OCI-LY7 (cell line): ENCODE data around the gene ADCY5. TPM values are rescaled to one million over a fixed set of nuclear protein-coding genes. Genes with fewer than 3 reads are reported as not detected.

Source experiments
- BruUV-seq: library from RNA; stranded (reverse); fragments of 400-500 nt; replicated peaks from 2 replicates; lab custom pipeline; 2021; lab: Mats Ljungman, UMichigan
- CTCF ChIA-PET: fragments of 300-600 bp; sonication (Branson Sonifier 250); formaldehyde crosslinking; loops from one replicate; lab custom pipeline; 2022; ENCODE audit warnings: antibody characterized with exemption; ENCODE audit not compliant: unreplicated experiment; lab: Charles Lee
- POLR2A ChIA-PET: fragments of 300-600 bp; sonication (Branson Sonifier 250); formaldehyde crosslinking; loops from one replicate; lab custom pipeline; 2022; ENCODE audit warnings: antibody characterized with exemption; lab: Charles Lee
- DNase-seq: peaks from one replicate; pipeline ENCODE4 v3.0.0-alpha.2; 2015; ENCODE audit warnings: low spot score
- H2AFZ ChIP-seq: fragments of 200-600 bp; sonication (generic), shearing (Covaris generic); 2 replicates; pipeline ENCODE4 v1.6.1; 2014; ENCODE audit warnings: mild to moderate bottlenecking, antibody characterized with exemption, low read length, moderate library complexity
- H3K27ac ChIP-seq: fragments of 200-600 bp; sonication (generic); 2 replicates; pipeline ENCODE4 v1.5.1; 2014; ENCODE audit warnings: mixed run types, low read depth, mild to moderate bottlenecking, moderate library complexity, low read length, inconsistent platforms; ENCODE audit not compliant: poor library complexity, severe bottlenecking
- H3K36me3 ChIP-seq: fragments of 200-600 bp; sonication (generic); 2 replicates; pipeline ENCODE4 v1.6.1; 2014; ENCODE audit warnings: mild to moderate bottlenecking, antibody characterized with exemption, low read length, moderate library complexity, mixed read lengths; ENCODE audit not compliant: insufficient read depth
- H3K4me1 ChIP-seq: fragments of 200-600 bp; sonication (generic); 2 replicates; pipeline ENCODE4 v1.5.1; 2014; ENCODE audit warnings: mild to moderate bottlenecking, low read length; ENCODE audit not compliant: insufficient read depth, poor library complexity, severe bottlenecking
- H3K4me2 ChIP-seq: fragments of 200-600 bp; sonication (generic); 2 replicates; pipeline ENCODE4 v1.6.1; 2014; ENCODE audit warnings: mild to moderate bottlenecking, low read length
- H3K4me3 ChIP-seq: fragments of 200-600 bp; sonication (generic); 2 replicates; pipeline ENCODE4 v1.5.1; 2014; ENCODE audit warnings: mild to moderate bottlenecking, low read depth, low read length; ENCODE audit not compliant: poor library complexity, severe bottlenecking
- H3K79me2 ChIP-seq: fragments of 200-600 bp; sonication (generic); 2 replicates; pipeline ENCODE4 v1.6.1; 2016; ENCODE audit warnings: low read depth, mild to moderate bottlenecking, low read length, moderate library complexity, mixed read lengths; ENCODE audit not compliant: insufficient read depth
- H3K9me2 ChIP-seq: fragments of 200-600 bp; sonication (generic); 2 replicates; pipeline ENCODE4 v1.6.1; 2016; ENCODE audit warnings: mild to moderate bottlenecking, low read length, mixed read lengths; ENCODE audit not compliant: insufficient read depth
- H3K9me3 ChIP-seq: fragments of 200-600 bp; sonication (generic); 2 replicates; pipeline ENCODE4 v1.6.1; 2014; ENCODE audit warnings: mild to moderate bottlenecking, mixed run types, low read length, mixed read lengths
- H4K20me1 ChIP-seq: fragments of 200-600 bp; sonication (generic); 2 replicates; pipeline ENCODE4 v1.6.1; 2014; ENCODE audit warnings: mild to moderate bottlenecking, antibody characterized with exemption, low read length, moderate library complexity, mixed read lengths; ENCODE audit not compliant: insufficient read depth
- EZH2phosphoT487 ChIP-seq: fragments of 200-600 bp; sonication (generic); IDR thresholded peaks from 2 replicates; pipeline ENCODE4 v1.6.1; 2018; ENCODE audit warnings: low read depth, borderline replicate concordance, mild to moderate bottlenecking, mixed run types, antibody characterized with exemption, low read length, moderate library complexity, mixed read lengths
- intact Hi-C: fragments of 100-400 bp; cut with micrococcal nuclease; formaldehyde crosslinking; loops from one replicate; pipeline ENCODE4 v1.10.0; 2022; ENCODE audit not compliant: unreplicated experiment
- total RNA-seq, 2 experiments: library from RNA; depleted of rRNA in 1 of 2; stranded (reverse); fragments of >200 nt in 1 of 2; shearing (Covaris generic) in 1 of 2; gene quantifications; 2 replicates each; pipeline ENCODE4 v1.2.3, GENCODE V29; 2014 to 2022
- TF ChIP-seq, protein P1 (sequence below): fragments of 200-600 bp; sonication (generic); conservative IDR thresholded peaks from 2 replicates; pipeline ENCODE4 v1.5.1; 2014; ENCODE audit warnings: mild to moderate bottlenecking, antibody characterized with exemption, low read length, moderate library complexity, mixed read lengths

Gene ADCY5
- total RNA-seq, 2 experiments from 2014 or later = 0.03 to 0.63 TPM

DNA sequence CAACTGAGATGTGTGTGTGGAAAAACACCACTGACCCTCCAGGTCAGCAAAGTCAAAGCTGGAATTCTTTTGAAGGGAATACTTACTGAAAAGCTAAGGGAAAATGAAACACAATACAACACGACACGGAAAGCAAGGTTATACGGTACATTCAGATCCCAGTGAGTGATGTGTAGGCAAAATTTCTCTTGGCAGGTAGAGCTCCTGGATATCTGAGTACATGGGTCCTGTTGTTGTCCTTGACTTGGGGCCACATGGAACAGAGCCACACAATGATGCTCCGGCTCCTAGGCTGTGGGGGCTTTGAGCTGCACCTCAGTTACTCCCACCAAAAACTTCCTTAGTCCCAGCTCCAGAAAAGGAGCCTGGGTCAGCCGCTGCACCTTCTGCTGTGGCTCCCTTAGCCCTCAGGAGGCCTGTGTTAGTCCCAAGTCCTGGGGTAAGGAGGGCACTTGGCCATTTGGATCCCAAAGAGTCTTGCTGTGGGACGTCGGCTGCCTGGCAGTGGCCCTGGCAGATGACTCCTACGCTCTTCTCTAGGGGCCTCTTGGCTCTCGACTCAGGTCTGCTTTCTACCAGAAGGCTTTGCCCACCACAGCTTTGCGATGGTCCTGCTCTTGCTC is 95.6 kb downstream of the ADCY5 start:
- H3K36me3 ChIP-seq = no peaks in the 10 kb centered on the region
- H3K27ac ChIP-seq = no peak overlapping the region
- CTCF ChIA-PET = no interaction called here
- H3K9me2 ChIP-seq = no peaks in the 10 kb centered on the region
- DNase-seq = no peak
- no peak overlapping the region for H3K4me3 ChIP-seq
- no peak overlapping the region for H3K4me2 ChIP-seq
- BruUV-seq = no TSS peak
- H3K79me2 ChIP-seq = no peaks in the 10 kb centered on the region
- intact Hi-C loops = no loop called here
- POLR2A ChIA-PET = no interaction called here
- no peaks in the 10 kb centered on the region for H4K20me1 ChIP-seq
- no peak overlapping the region for H2AFZ ChIP-seq
- no peaks in the 10 kb centered on the region for H3K4me1 ChIP-seq
- no peaks in the 10 kb centered on the region for H3K9me3 ChIP-seq
- TF ChIP-seq EZH2phosphoT487 = no peak
- TF ChIP-seq, protein P1, sequence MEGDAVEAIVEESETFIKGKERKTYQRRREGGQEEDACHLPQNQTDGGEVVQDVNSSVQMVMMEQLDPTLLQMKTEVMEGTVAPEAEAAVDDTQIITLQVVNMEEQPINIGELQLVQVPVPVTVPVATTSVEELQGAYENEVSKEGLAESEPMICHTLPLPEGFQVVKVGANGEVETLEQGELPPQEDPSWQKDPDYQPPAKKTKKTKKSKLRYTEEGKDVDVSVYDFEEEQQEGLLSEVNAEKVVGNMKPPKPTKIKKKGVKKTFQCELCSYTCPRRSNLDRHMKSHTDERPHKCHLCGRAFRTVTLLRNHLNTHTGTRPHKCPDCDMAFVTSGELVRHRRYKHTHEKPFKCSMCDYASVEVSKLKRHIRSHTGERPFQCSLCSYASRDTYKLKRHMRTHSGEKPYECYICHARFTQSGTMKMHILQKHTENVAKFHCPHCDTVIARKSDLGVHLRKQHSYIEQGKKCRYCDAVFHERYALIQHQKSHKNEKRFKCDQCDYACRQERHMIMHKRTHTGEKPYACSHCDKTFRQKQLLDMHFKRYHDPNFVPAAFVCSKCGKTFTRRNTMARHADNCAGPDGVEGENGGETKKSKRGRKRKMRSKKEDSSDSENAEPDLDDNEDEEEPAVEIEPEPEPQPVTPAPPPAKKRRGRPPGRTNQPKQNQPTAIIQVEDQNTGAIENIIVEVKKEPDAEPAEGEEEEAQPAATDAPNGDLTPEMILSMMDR = no peak

DNA sequence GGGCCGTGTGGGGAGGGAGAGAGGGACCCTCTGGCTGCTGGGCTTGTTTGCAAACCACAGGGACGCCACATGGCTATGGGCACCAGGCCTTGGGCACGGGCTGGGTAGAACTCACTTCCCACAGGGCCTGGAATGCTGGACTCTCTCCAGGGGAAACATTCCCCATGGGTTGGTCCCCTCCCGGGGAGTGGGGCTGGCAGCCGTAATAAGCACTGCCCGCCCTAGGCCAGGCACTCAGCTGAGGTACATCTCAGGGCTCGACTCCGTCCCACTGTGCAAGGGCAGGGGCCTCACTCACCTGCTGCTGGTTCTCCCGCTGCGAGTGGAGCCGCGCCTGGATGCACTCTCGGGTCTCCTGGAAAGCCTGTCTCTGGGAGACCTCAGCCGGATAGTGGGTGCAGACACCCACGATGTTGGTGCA is 96.7 kb downstream of the ADCY5 start:
- no peaks in the 10 kb centered on the region for H3K9me3 ChIP-seq
- H4K20me1 ChIP-seq = no peaks in the 10 kb centered on the region
- no peak overlapping the region for H3K4me2 ChIP-seq
- H2AFZ ChIP-seq = no peak overlapping the region
- no peak for DNase-seq
- no peak overlapping the region for H3K4me3 ChIP-seq
- no TSS peak for BruUV-seq
- POLR2A ChIA-PET = no interaction called here
- CTCF ChIA-PET = interaction anchor here (0.6 kb wide), 1 partner anchor 37 kb away, joined by 3 read pairs; no protein-coding TSS in a partner anchor
- H3K36me3 ChIP-seq = no peaks in the 10 kb centered on the region
- intact Hi-C loops = no loop called here
- H3K27ac ChIP-seq = no peak overlapping the region
- no peaks in the 10 kb centered on the region for H3K9me2 ChIP-seq
- no peaks in the 10 kb centered on the region for H3K79me2 ChIP-seq
- no peaks in the 10 kb centered on the region for H3K4me1 ChIP-seq
- TF ChIP-seq, protein P1 = no peak
- TF ChIP-seq EZH2phosphoT487 = no peak

DNA sequence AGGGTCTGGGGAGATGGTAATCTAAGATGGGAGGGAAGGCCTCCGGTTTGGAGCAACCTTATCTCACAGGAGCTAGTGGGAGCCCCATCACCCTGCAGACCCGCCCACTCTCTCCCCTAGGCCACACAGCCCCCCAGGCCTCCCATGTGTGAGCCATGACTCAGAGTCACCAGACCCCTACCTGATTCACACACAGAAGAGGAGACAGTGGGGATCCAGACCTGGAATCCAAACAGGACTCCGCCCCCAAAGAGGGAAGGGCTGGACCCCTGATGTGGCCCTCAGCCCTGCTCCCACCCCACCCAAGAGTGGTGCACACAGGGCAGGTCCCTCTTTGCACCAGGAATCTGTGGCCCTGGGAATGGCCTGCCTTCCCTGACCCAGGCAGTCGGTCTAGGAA is 97.4 kb downstream of the ADCY5 start:
- Histone ChIP-seq H3K79me2 (no peaks in the 10 kb centered on the region), H3K9me3 (no peaks in the 10 kb centered on the region), H3K4me1 (no peaks in the 10 kb centered on the region), H3K36me3 (no peaks in the 10 kb centered on the region), H4K20me1 (no peaks in the 10 kb centered on the region), H3K4me3 (no peak overlapping the region), H3K27ac (no peak overlapping the region), H2AFZ (no peak overlapping the region), H3K9me2 (no peaks in the 10 kb centered on the region), H3K4me2 (no peak overlapping the region)
- ChIA-PET CTCF (no interaction called here), POLR2A (no interaction called here)
- no peak for DNase-seq
- TF ChIP-seq, protein P1 = no peak
- no peak for TF ChIP-seq EZH2phosphoT487
- BruUV-seq = no TSS peak
- intact Hi-C loops = no loop called here
